Fibroblast of lung (primary cell): ENCODE results near the gene SPAAR. TPM values are rescaled to one million over a fixed set of nuclear protein-coding genes. Genes with fewer than 3 reads are reported as not detected.

Experiments used
- DNase-seq, 2 donors: peaks; one replicate each; pipeline versions ENCODE4 v3.0.0 to v3.0.0-alpha.2; 2010; ENCODE audit warnings: low read depth in 2 of 2
- H2AFZ ChIP-seq: 2 replicates; pipeline ENCODE4 v1.5.1; 2012; ENCODE audit warnings: low read length, control low read depth, inconsistent platforms
- H3K27ac ChIP-seq: 2 replicates; pipeline ENCODE4 v1.5.1; 2011; ENCODE audit warnings: low read length, control low read depth; ENCODE audit not compliant: insufficient read depth
- H3K27me3 ChIP-seq: 2 replicates; pipeline ENCODE4 v1.5.1; 2011; ENCODE audit warnings: mild to moderate bottlenecking, low read length; ENCODE audit not compliant: control insufficient read depth, insufficient read depth
- H3K36me3 ChIP-seq: 2 replicates; pipeline ENCODE4 v1.5.1; 2011; ENCODE audit warnings: low read length; ENCODE audit not compliant: control insufficient read depth, insufficient read depth
- H3K4me1 ChIP-seq: 2 replicates; pipeline ENCODE4 v1.5.1; 2011; ENCODE audit warnings: low read length; ENCODE audit not compliant: control insufficient read depth, insufficient read depth; ENCODE audit errors: extremely low read depth
- H3K4me2 ChIP-seq: 2 replicates; pipeline ENCODE4 v1.5.1; 2011; ENCODE audit warnings: low read length, control low read depth; ENCODE audit not compliant: insufficient read depth; ENCODE audit errors: extremely low read depth
- H3K4me3 ChIP-seq, 4 experiments: fragments of 200-600 bp in 1 of 4; sonication (generic) in 1 of 4; replicated peaks in 1 of 4; 2 replicates each; pipeline ENCODE4 v1.5.1; 2011 to 2016; ENCODE audit warnings: low read length in 4 of 4, low read depth in 3 of 4, mild to moderate bottlenecking in 3 of 4, control low read depth in 2 of 4, inconsistent platforms in 1 of 4, mixed read lengths in 1 of 4; ENCODE audit not compliant: insufficient read depth in 1 of 4; ENCODE audit errors: control extremely low read depth in 1 of 4
- H3K79me2 ChIP-seq: 2 replicates; pipeline ENCODE4 v1.5.1; 2012; ENCODE audit warnings: mild to moderate bottlenecking, low read length, inconsistent platforms; ENCODE audit not compliant: control insufficient read depth, insufficient read depth
- H3K9ac ChIP-seq: 2 replicates; pipeline ENCODE4 v1.5.1; 2011; ENCODE audit warnings: mild to moderate bottlenecking, low read length, control low read depth; ENCODE audit not compliant: insufficient read depth
- H3K9me3 ChIP-seq: 2 replicates; pipeline ENCODE4 v1.5.1; 2012; ENCODE audit warnings: low read depth, low read length; ENCODE audit not compliant: control insufficient read depth, insufficient read depth
- H4K20me1 ChIP-seq: 2 replicates; pipeline ENCODE4 v1.5.1; 2011; ENCODE audit warnings: low read length; ENCODE audit not compliant: control insufficient read depth, insufficient read depth; ENCODE audit errors: extremely low read depth
- EZH2 ChIP-seq: IDR thresholded peaks from 2 replicates; pipeline ENCODE4 v1.5.1; 2012; ENCODE audit warnings: low read length, control low read depth, mild to moderate bottlenecking; ENCODE audit errors: missing control alignments
- polyA plus RNA-seq, 2 donors: library from polyadenylated mRNA; depleted of rRNA in 1 of 2; stranded (reverse) in 1 of 2; unstranded in 1 of 2; fragments of >200 nt; gene quantifications; 2 replicates each; pipeline ENCODE4 v1.2.1, GENCODE V29; 2011 to 2012; ENCODE audit warnings: missing spikeins in 1 of 2
- total RNA-seq: library from RNA; depleted of rRNA; stranded (reverse); fragments of >200 nt; gene quantifications from 2 replicates; pipeline ENCODE4 v1.2.1, GENCODE V29; 2014
- TF ChIP-seq, protein P1 (sequence below), 2 donors: IDR thresholded peaks in 1 of 2; conservative IDR thresholded peaks in 1 of 2; 1 replicate in 1 of 2; 2 replicates in 1 of 2; pipeline ENCODE4 v1.5.1; 2011 to 2012; ENCODE audit warnings: low read length in 2 of 2, control low read depth in 1 of 2, inconsistent platforms in 1 of 2, low read depth in 1 of 2, mild to moderate bottlenecking in 1 of 2

SPAAR gene
- total and polyA plus RNA-seq, 2 donors (not counting 1 experiment from before 2014, with no cell fraction given) = 0.17 to 0.41 TPM

DNA sequence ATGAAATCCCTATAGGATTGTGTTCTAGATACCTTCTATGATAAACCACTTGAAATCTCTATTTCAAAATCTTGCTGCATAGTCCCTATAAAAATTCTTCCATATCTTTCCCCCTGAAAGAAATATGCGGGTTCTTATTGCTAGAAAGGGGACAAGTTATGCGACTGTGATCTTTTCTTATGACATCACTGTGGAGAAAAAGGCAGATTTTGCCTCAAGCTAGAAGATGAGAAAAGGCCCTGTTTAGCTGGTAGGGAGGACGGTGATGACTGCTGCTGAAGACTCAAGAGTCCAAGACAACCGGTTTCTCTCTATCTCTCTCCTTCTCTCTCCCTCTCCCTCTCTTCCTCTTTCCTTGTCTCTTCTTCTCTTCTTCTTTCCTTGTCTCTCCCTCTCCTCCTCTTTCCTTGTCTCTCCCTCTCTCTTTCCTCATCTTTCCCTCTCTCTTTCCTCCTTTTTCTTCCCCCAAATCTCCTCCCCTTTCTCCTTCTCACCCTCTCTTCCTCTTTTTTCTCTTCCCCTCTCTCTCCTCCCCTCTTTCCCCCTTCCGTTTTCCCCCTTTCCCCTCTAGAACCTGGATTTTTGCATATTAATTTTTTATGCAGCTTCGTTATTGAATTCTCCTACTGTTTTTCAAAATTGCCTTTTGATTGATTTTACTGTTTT is 43.4 kb downstream of the SPAAR start:
- H4K20me1 ChIP-seq = no peaks in the 10 kb centered on the region
- peak overlapping the region; percentile 64 for H2AFZ ChIP-seq
- no peak for TF ChIP-seq EZH2
- TF ChIP-seq, protein P1, sequence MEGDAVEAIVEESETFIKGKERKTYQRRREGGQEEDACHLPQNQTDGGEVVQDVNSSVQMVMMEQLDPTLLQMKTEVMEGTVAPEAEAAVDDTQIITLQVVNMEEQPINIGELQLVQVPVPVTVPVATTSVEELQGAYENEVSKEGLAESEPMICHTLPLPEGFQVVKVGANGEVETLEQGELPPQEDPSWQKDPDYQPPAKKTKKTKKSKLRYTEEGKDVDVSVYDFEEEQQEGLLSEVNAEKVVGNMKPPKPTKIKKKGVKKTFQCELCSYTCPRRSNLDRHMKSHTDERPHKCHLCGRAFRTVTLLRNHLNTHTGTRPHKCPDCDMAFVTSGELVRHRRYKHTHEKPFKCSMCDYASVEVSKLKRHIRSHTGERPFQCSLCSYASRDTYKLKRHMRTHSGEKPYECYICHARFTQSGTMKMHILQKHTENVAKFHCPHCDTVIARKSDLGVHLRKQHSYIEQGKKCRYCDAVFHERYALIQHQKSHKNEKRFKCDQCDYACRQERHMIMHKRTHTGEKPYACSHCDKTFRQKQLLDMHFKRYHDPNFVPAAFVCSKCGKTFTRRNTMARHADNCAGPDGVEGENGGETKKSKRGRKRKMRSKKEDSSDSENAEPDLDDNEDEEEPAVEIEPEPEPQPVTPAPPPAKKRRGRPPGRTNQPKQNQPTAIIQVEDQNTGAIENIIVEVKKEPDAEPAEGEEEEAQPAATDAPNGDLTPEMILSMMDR (conservative IDR thresholded peaks at IDR 0.05 in 1 of 2, IDR thresholded peaks at IDR 0.05 in 1 of 2; ENCODE audit: low read depth in 1 of 2, low read length in 2 of 2) = no peak
- no peaks in the 10 kb centered on the region for H3K9me3 ChIP-seq
- H3K4me2 ChIP-seq = no peak overlapping the region
- H3K27ac ChIP-seq = no peak overlapping the region
- no peak for DNase-seq
- no peak overlapping the region for H3K4me3 ChIP-seq
- no peaks in the 10 kb centered on the region for H3K4me1 ChIP-seq
- H3K9ac ChIP-seq = no peak overlapping the region
- H3K27me3 ChIP-seq = no peaks in the 10 kb centered on the region
- no peaks in the 10 kb centered on the region for H3K79me2 ChIP-seq
- no peaks in the 10 kb centered on the region for H3K36me3 ChIP-seq

DNA sequence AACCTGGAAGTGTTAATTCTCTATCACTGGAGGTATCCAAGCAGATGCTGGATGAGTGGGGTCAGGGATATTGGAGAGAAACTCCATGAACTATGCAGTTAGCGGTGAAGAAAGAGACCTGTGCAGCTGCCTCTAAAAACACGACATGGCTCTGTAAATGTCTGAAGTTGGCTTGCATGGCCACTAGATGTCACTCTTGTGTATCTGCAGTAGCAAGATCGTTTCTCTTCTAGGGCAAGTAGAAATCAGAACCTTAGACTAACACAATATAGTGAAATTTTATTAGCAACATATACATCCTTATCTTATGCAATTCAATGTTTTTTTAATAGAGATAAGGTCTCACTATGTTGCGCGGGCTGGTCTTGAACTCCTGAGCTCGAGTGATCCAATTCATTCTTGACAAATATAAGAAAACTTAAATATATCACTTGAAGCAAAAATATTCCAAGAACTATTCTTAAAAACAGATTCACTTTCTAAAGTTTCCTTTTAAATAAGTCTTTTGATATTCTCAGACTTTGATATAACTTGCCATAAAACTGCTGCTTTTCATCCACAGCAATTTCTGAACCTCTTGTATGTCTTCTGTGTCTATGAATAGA is 45.8 kb downstream of the SPAAR start:
- no peak overlapping the region for H3K9ac ChIP-seq
- no peaks in the 10 kb centered on the region for H3K79me2 ChIP-seq
- no peaks in the 10 kb centered on the region for H3K36me3 ChIP-seq
- no peak overlapping the region for H3K4me3 ChIP-seq
- peak overlapping the region; percentile 41 for H3K4me2 ChIP-seq
- no peak overlapping the region for H3K27ac ChIP-seq
- DNase-seq = peak; percentile 74 to 91
- no peaks in the 10 kb centered on the region for H3K4me1 ChIP-seq
- no peaks in the 10 kb centered on the region for H4K20me1 ChIP-seq
- H2AFZ ChIP-seq = peak overlapping the region; percentile 77
- TF ChIP-seq, protein P1 (conservative IDR thresholded peaks at IDR 0.05 in 1 of 2, IDR thresholded peaks at IDR 0.05 in 1 of 2; ENCODE audit: low read depth in 1 of 2, low read length in 2 of 2) = peak; percentile 81 to 91
- TF ChIP-seq EZH2 = no peak
- H3K27me3 ChIP-seq = no peaks in the 10 kb centered on the region
- no peaks in the 10 kb centered on the region for H3K9me3 ChIP-seq

DNA sequence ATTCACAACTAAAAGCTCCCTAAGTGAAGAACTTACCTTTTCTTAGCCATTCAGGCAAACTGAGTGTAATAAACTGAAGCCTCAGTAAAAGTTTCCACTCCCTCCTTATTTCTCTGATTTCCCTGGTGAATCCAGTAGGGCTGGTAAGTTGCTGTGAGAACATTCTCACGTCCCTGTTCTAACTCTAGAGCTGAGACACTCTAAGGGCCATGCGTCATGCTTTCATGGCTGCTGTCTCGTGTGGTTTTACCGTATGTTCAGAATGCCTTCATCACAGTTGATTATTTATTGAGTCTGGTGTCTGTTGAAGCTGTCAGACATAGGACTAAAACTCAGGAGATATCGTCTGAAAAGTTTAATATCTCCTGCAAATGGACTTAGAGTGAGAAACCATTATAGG is 47.4 kb downstream of the SPAAR start:
- TF ChIP-seq, protein P1 (conservative IDR thresholded peaks at IDR 0.05 in 1 of 2, IDR thresholded peaks at IDR 0.05 in 1 of 2; ENCODE audit: low read depth in 1 of 2, low read length in 2 of 2) = no peak
- TF ChIP-seq EZH2 = no peak
- no peaks in the 10 kb centered on the region for H3K79me2 ChIP-seq
- H4K20me1 ChIP-seq = no peaks in the 10 kb centered on the region
- no peak for DNase-seq
- H3K36me3 ChIP-seq = no peaks in the 10 kb centered on the region
- H3K4me2 ChIP-seq = no peak overlapping the region
- H3K4me1 ChIP-seq = no peaks in the 10 kb centered on the region
- no peaks in the 10 kb centered on the region for H3K9me3 ChIP-seq
- no peak overlapping the region for H3K27ac ChIP-seq
- no peak overlapping the region for H2AFZ ChIP-seq
- H3K27me3 ChIP-seq = no peaks in the 10 kb centered on the region
- H3K9ac ChIP-seq = no peak overlapping the region
- no peak overlapping the region for H3K4me3 ChIP-seq
